GM11168 (cell line): ENCODE data around the gene NHSL1.

ENCODE experiments used
- in situ Hi-C: fragments of 300-500 bp; cut with MboI; formaldehyde crosslinking; loops from one replicate; pipeline ENCODE4 v1.12.0; 2022; ENCODE audit warnings: low sequenced_read_pairs; ENCODE audit not compliant: unreplicated experiment

Gene NHSL1

DNA sequence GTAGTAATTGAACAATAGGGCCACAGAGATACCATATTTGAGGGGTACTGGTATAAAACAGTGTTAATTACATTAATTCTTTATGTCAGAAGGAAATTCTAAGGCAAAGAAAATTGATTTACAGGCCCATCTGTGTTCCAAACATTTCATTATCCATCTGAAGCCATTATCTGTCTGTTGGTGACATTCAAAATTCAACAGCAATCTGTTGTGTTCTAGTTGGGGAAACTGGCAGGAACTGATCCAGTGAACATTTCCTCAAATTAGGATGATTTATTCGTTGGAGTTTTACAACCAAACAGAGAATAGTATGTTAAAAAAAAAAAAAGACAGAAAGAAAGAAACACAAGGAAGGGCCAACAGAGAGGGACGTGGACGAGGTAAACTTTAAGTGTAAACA is 65.2 kb downstream of the NHSL1 start:
- in situ Hi-C loops, result loop anchor here (5.0 to 25.0 kb wide), 2 partner anchors 78 to 328 kb away; partner anchors contain the start of gene CCDC28A

DNA sequence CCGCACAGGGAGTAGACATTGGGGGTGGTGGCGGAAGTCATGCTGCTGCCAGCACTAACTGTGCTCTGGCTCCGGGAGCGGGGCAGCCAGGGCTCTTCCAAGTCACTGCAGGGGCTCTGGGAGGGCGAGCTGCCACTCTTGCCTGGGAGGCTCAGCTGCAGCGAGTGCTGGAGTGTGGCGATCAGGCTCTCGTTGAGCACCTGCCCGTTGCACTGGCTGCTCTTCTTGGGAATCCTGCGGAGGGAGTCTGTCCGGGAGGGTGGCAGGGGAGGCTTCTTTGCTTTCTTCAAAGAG is 67.3 kb downstream of the NHSL1 start:
- in situ Hi-C loops, result loop anchor here (5.0 to 25.0 kb wide), 2 partner anchors 80 to 330 kb away; partner anchors contain the start of gene CCDC28A

DNA sequence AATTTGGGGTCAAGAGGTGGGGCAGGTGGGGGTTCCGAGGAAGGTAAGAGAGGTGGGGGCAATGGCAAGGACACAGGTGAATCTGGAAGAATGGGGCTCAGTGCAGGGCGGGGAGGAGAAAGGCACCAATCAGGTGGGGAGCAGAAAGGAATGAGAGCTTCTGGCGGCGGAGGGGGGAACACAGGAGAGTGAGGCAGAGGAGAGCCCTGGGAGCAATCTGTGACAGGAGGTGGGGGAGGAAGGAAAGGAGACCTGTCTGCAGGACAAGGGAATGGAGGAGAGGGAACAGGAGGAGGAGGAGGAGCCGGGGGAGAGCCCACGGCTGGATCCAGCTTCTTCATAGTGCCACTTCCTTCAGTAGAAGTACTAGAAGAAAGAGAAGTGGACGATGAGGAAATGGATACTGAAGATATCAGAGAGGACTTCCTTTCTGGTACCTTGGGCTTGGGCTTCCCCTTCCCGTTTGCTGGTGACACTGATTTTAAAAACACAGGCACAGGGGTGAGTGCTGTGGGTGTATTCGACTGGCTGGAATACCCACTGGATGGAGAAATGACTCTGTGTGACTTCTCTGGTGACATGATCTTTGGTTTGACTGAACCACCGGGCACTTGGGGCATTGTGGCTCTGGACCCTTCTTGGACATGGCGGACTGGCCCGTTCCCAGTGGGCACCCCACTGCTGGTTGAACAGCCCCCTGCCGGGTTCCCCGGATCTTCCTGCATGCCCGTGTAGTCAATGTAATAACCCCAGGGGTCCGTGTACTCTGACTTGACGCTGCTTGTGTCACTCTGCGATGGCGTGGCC is 67.8 kb downstream of the NHSL1 start:
- in situ Hi-C loops, result loop anchor here (5.0 to 25.0 kb wide), 2 partner anchors 81 to 331 kb away; partner anchors contain the start of gene CCDC28A

DNA sequence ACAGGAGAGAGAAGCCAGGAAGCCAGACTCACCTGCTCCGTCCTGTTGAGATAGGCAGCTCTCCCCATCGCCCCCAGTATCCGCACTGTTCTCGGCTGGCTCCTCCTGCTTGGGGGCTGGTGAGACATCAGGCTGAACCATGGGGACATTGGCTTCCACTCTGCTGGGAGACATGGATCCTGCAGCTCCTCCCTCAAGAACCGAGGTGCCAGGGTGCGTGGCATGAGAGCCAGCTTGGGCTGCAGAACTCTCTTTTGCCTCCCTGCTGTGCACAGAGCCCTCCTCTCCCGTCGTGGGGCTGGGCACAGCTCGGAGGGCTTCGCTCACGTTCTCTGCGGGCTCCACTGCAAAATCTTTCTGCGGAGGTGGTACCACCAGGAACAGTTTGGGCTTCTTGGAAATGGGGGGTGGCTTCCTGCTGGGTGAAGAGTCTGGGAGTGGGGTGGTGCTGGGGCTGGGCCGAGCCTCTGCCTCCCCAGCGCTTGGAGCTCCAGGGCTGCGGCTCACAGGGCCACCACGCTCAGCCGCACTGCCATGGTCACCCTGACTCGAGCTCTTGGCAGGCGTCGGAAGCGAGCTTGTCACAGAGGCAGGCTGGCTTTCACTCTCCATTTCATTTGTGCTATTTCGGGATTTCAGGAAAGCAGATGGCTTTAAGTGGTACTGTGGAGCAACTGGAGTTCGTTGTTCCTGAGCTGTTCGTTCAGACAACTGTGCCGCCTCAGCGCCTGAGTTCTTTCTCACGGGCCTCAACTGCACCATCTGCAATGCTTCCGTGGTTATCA is 68.7 kb downstream of the NHSL1 start:
- in situ Hi-C loops, result loop anchor here (5.0 to 25.0 kb wide), 2 partner anchors 82 to 332 kb away; partner anchors contain the start of gene CCDC28A

DNA sequence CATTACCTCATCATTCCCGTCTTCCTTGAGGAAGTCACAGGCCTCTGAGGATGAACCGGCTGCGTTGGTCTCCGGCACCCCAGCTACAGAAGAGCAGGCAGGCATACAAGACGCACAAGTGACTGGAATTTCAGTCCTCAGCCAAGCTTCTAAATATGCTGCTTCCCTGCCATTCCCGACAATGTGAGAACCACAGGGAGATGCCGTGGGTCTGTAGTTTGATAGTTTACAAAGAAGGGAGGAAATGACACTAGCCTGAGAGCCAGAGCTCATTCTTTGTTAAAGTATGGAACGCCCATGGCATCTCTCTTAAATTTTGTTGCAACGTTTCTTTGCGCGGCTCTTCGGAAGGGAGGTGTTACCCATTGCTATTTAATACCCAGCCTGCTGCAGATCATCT is 69.5 kb downstream of the NHSL1 start:
- in situ Hi-C loops, result loop anchor here (5.0 to 25.0 kb wide), 2 partner anchors 83 to 333 kb away; partner anchors contain the start of gene CCDC28A

DNA sequence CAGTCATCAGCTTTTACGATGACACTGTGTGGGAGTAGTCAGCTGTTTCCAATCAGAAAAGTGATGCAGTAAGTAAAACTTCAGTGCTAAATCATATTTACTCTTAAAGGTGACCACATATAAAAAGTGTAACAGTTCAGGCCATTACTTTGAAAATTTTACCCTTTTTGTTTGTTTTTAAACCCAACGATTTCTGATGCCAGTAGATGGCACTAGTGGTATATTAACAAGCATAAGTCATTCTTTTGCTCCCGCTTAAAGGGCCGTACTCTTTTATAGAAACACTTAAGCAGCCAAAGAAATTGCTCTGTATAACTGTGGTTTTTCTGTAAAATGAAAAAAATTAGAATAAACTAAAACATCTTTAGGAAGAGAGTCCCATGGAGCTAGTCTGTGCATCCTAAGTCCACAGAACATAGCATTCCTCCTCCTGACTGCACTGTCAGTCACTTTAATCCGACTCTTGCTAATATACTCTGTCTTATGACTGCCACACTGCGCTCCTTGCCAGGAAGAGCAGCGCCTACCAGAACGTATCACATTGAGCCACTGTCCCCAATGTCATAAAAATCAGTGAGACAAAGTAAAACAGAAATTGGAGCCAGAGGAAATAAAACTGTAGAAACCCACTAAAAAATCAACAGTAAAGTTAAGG is 70.2 kb downstream of the NHSL1 start:
- in situ Hi-C loops, result loop anchor here (25.0 kb wide), 1 partner anchor 333 kb away; the partner anchor contains the start of gene CCDC28A

DNA sequence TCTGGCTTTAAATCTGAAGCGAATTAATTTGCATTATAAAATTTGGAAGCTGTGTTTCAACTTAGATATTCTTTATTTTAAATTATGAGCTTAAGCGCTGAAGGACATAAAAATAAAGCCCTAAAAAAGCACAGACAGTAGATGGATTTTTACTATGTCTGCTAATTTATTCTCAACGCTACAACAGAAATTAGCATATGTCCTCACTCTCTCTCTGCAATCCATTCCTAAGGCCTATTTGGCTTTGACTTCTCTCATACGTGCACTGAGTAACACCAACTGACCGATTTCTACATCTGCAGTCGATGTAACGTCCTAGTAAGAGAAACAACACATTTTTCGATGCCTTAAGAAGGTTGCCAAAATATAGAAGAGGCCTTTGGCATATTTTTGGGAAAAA is 71.6 kb downstream of the NHSL1 start:
- in situ Hi-C loops, result loop anchor here (25.0 kb wide), 1 partner anchor 335 kb away; the partner anchor contains the start of gene CCDC28A

DNA sequence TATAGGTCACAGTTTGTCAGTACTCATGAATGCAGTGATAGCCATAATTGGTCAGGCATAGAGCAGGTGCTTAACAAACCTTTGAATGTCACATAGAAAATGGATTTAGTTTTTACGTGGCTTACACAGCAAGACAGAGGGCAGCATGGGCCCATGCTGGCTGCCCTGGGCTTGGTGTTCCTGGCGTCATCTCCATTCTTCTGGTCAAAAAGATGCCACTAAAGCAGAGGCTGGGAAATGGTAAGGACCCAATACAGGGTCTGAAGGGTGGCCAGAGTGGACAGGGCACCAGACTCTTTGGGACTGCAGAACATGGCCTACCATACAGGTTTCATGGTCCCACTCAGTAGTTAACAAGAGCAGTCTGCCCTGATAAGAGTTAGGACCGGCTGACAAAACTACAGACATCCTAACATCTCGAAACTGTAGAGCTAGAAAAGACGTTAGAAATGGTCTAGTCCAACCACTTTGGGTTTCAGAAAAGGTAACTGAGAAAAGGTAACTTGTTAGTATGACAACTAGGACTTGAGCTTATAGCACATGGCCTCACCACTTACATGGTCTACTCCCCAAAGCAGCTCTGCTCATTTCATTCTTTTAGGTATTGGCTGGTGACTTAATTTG is 72.7 kb downstream of the NHSL1 start:
- in situ Hi-C loops, result loop anchor here (25.0 kb wide), 1 partner anchor 336 kb away; the partner anchor contains the start of gene CCDC28A

DNA sequence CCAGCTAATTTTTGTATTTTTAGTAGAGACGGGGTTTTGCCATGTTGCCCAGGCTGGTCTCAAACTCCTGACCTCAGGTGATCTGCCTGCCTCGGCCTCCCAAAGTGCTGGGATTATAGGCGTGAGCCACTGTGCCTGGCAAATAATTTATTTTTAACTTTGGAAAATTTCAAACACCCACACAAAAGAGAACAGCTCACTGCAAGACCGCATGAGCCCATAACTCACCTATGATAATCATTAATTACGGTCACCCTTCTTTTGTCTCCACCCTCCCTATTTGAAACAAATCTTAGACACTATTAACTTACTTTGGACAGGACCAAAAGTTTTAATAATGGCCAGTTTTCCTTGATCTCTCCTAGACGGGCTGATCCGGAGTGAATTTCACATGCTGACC is 74.0 kb downstream of the NHSL1 start:
- in situ Hi-C loops, result loop anchor here (25.0 kb wide), 1 partner anchor 337 kb away; the partner anchor contains the start of gene CCDC28A

DNA sequence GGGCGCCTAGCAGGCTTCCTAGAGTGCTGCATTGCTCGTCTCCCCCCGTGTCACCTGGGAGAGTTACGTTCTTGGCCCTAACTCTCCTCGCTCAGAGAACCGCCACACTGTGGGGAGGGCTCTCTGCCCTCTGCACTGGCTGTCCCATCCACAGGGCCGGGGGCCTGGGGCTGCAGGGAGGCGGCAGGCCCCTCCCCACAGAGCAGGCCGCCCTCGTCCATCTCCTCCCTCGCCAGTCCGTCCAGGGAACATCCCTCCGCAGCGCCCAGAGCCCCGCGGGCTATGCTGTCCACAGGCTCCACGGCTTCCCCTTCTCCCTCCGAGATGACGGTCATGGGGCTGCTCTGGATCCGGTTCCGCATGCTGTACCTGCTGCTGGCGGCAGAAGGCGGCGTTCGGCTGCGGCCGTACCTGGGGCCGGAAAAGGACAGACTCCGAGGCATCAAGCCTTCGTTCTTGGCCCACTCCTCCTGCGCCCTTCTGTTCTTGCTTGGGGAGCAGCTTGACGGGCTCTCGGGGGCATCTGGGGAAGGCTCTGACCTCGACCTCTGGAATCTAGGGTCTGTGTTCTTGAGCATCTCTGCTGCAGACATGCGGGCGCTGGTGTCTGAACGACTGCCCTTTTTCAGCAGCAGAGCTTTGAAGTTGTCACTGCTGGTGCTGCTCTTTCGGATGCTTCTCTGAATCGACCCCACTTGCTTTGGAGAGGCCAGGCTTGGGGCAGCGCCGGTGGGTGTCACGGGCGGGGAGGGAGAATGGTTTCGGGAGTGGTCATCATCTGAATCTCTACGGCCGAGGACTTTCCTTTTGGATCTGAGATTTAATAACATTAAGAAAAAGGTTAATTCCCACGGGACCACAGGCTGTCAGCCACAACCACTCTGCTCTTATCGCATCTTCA is 75.0 kb downstream of the NHSL1 start:
- in situ Hi-C loops, result no loop called here

DNA sequence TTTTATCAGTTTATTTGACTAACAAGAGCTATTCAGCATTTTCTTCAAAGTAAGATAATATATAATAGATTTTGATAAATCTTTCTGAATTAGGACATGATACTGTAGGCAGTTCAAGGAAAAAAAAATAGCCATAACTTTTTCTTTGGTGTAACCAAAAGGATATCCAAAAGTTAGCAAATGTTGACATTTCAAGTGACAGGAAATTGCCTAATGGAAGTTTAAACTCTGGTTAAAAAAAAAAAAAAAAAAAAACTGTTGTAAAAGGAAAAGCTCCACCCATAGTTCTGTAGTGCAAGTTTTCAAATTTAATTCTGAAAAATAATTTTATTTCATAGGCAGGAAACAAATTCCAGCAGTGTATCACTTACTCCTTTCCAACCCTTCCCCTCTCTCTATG is 76.4 kb downstream of the NHSL1 start:
- in situ Hi-C loops, result no loop called here

DNA sequence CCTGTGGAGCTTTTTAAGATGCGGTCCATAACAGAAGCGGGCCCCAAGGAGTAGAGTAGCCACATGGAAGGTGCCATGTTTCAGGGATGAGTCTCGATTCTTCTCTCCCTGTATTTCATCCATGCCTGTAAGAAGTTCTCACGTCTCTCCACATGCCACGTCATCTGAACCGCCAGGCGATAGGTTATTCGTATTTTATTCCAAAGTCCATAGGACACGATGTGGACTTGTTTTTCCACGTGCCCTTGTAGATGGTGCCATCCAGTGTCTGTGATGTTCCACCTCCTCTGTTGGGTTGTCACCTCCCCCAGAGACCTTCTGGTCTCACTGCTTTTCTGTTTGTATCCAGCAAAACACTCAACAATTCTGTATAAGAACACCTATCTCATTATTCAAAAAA is 77.7 kb downstream of the NHSL1 start:
- in situ Hi-C loops, result no loop called here

DNA sequence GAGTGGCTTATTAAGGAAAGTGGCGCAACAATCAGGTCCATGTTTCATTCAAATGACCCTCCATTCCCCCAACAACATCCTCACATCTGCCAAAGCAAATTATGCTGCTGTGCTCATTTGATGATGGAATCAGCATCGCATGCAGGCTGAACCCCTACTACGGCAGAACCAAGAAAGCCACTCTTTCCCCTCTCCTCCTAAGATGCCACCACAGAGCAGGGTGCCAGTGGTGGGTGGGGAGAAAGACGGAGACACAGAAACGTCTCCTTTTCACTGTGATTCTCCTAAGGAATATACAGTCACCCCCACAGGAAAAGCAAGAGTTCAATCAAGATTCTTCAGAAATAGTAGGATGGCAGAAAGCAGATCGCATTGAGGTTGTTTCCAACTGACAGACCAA is 78.2 kb downstream of the NHSL1 start:
- in situ Hi-C loops, result no loop called here

DNA sequence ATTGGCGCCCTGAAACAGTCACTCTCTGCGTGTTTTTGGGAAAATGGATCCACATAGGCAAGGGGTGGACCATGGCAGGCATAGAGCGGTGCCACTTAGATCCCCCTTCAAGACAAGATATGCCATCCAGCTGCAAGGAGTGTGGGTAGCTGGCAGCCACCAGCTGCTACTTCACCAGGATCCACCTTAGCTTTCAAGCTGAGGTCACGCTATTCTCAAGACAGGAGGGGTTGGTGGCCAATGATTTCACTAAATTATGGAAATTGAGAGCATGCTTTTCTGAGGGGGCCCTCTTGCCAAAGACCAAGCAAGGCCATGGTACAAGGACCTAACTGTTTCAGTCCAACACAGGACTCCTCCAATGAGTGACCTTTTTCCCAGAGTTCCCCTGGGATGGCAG is 78.9 kb downstream of the NHSL1 start:
- in situ Hi-C loops, result no loop called here

DNA sequence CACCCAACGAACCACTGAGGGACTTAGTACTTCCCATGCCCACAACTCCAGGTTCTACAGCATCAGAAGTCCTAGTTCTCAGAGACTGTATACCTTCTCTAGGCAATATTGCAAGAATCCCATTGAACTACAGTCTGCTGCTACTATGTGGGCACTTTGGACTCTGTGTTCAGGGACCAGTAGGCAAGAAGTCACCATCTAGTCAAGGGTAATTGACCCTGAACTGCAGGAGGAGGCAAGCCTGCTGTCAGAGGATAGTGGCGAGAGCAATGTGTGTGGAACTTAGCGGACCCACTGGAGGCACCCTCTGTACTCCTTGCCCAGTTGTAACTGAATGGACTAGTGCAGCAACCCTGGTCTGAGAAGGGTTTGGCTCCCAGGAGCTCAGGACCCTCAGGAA is 79.5 kb downstream of the NHSL1 start:
- in situ Hi-C loops, result no loop called here

DNA sequence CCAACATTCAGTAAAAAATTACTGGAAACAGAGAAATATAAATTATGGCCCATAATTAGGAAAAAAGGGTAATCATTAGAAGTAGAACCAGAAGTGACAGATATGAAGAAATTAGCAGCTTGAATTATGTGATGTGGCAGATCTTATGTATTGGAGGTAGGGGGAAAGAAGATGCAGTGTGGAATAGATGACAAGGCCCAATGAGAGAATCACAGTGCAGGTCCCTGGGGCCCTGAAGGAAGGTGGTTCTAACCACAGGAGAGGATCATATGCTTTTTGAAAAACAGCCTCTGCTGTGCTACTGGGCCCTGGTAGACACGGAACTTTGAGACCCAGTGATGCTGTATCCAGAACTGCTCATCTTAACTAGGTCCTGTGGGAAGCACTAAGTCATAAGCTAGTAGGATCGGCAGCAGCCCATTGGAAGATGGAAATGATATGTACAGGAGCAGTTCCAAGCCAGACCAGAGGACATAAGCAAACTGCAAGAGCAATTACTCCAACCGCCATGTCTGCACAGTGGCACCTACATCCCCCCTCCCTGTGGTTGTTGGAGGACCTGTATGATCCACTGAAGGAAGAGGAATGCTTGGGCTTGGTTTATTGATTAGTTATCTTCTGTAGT is 81.1 kb downstream of the NHSL1 start:
- in situ Hi-C loops, result no loop called here

DNA sequence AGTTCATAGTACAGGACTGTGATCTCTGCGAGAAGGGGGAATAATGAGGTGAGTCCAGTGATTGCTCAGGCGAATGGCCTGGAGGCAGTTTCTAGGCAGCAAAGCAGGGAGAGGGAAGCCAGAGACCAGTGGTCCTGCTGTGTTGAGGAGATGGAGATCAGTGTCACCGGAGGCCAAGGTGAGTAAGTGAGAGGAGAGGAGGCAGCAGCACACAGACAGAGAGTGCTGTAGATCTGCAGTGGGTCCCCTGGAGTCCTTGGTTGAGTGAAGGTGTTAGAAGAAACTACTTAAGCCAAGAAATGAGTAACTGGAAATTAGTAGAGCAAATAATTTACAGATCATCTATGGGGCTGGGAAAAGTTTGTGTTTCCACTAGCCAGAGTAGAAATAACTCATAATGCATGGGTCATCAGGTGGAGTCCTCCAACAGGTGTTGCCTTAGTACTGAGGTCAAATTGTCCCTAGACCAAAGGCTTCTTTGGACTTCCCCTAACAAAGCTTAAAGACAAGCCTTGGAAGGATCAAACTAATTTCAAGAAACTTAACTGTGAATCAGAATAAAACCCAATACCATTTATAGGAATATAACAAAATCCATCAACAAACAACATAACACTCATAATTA is 81.7 kb downstream of the NHSL1 start:
- in situ Hi-C loops, result no loop called here

DNA sequence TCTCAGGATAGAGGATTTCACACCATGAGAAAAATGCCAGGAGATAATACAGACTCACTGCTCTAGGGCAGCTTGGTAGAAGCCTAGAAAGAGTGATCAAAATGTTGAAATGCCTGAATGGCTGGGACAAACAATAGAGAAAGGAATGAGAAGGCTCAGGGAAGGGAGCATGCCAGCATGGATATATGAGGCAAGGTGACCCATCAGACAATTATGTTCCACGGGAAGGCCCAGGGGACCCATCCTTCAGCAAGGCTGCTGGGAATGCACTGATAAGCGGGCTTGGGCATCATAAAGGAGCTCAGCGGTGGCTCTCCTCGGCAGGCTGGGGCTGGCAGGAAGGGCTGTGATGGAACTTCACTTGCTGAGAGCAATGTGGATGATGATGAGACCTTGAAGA is 83.1 kb downstream of the NHSL1 start:
- in situ Hi-C loops, result no loop called here
